ENCODE data around the gene NTRK3.

Gene NTRK3

DNA sequence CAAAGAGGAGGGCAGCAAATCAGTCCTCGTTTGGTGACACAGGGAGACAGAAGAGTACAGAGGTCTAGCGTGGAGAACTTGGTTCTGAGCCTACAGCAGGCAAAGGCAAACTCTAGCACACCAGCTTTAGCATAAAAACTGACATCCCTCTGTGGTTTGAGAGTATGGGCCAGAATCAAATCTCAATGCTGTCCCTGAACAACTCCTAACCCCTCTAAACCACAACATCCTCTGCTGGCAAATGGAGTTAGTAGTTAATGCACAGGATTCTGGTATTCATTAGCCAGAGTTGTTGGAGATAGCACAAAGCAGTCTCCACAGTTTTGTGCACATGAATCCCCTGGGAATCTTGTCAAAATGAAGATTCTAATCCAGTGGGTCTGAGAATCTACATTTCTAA, 315.8 kb downstream of the NTRK3 start:
- TF ChIP-seq ZNF274 (IDR thresholded peaks at IDR 0.05; ENCODE audit: low read depth, low read length): no peak
- H3K4me3 ChIP-seq (ENCODE audit: low read length): no peak overlapping the region

DNA sequence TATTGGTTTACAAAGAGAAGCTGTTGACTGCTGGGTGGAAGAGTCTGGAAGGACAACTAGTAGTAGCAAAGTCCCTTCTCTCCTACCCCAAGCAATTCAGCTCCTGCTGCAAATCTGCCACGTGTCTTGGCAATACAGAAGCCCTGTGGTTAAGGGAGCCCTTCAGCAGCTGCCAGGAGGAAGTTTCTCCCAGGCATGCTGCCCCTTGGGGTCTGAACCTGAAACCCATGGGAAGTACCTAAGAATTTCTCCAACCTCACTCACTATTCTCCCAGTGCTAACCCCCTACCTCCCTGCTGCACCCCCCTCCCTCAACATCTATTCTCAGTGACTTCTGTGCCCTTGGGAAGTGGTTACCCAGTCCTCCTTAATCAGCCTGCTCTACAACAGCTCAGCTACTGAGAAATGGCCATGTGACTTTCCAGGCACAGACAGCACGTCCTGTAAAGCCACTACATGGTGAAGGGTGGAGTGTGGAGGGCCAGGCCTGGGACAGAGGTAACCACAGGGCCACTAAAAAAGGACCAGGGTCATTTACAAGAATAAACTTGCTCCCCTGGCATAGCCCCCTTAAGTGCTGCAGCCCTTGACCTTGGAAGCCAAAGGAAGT, 316.6 kb downstream of the NTRK3 start:
- no peak for TF ChIP-seq ZNF274 (IDR thresholded peaks at IDR 0.05; ENCODE audit: low read depth, low read length)
- H3K4me3 ChIP-seq (ENCODE audit: low read length): no peak overlapping the region

DNA sequence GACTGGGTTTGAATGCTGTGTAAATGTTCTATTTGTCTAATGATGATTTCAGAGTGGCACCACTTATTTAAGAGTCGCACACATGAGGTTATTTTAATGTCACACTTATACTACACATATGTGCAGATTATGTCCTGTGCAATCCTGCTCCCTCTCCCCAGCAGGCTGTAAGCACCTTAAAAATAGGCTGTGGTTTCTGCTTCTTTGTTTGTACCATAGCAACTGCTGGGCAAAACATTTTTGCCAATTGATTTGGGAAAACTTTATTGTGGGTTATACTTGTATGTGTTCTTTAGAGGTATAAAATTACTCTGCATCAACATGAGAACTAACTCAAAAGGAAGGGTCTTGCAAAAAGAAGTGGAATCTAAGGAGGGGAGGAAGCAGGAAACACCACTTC, 318.5 kb downstream of the NTRK3 start:
- no peak for TF ChIP-seq ZNF274 (IDR thresholded peaks at IDR 0.05; ENCODE audit: low read depth, low read length)
- no peak overlapping the region for H3K4me3 ChIP-seq (ENCODE audit: low read length)

GRCh38 chr15:87935583-87935982, 321.0 kb downstream of the NTRK3 start:
- no peak for TF ChIP-seq ZNF274 (IDR thresholded peaks at IDR 0.05; ENCODE audit: low read depth, low read length)
- H3K4me3 ChIP-seq (ENCODE audit: low read length): no peak overlapping the region

GRCh38 chr15:87931584-87931983, 325.0 kb downstream of the NTRK3 start:
- TF ChIP-seq ZNF274 (IDR thresholded peaks at IDR 0.05; ENCODE audit: low read depth, low read length): no peak
- H3K4me3 ChIP-seq (ENCODE audit: low read length): no peak overlapping the region

- H3K4me3 ChIP-seq (ENCODE audit: low read length): no peak overlapping the region
- no peak for TF ChIP-seq ZNF274 (IDR thresholded peaks at IDR 0.05; ENCODE audit: low read depth, low read length)
Measured at GRCh38 chr15:87930457-87930856, 326.1 kb downstream of the NTRK3 start.

DNA sequence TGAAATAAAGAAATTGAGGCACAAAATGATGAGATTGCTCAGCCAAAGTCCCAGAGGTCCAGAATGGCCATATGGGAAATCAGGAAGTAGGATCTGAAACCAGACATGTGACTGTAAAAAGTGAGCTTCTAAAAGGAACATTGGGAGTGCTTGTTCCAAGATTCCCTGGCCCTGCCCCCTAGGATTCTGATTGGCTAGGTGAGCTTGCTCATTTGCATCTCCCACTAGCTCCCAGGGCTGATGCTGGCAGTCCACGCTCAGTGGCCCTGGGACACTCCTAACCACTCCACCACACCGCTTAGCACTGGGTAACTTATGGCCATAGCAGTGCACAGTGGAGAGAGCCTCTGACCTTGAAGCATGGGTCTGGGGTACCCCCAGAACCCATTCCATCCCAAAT, 326.7 kb downstream of the NTRK3 start:
- H3K4me3 ChIP-seq (ENCODE audit: low read length): no peak overlapping the region
- TF ChIP-seq ZNF274 (IDR thresholded peaks at IDR 0.05; ENCODE audit: low read depth, low read length): no peak

DNA sequence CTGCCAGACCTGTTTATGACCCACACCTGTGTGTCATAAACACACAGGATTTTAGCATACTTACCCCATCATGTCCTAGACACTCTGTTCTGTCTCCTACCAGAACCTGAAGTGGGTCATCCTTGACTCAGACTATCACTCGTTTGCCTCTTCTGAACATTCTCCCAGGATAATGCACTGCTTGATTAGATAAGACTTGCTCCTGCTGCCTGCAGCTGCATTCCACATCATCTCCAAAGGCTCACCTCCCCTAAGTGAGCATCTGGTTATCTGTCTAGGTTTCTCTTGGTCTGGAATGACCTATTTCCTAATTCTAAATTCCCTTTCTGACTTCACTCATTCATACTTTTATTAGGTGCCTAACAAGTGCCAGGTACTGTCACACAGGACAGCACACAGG, 332.1 kb downstream of the NTRK3 start:
- H3K4me3 ChIP-seq (ENCODE audit: low read length): no peak overlapping the region
- TF ChIP-seq ZNF274 (IDR thresholded peaks at IDR 0.05; ENCODE audit: low read depth, low read length): no peak

DNA sequence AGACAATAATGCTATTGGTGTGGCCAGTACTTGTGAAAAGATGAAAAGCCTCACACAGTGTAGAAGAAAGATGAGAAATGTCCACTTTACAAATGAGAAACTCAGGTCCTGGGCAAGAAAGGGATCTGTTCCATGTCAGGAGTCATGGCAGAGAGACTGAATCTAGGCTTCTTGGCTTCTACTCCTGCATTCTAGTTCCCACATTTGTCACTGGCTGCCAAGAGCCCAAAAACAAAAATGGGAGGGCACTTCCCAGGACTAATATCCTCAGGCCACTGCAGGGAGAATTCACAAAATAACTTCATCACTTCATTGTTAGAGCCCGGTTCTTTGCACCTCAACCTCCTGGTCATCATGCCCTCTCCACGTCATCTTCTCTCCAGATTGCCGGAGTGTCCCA, 337.5 kb downstream of the NTRK3 start:
- H3K4me3 ChIP-seq (ENCODE audit: low read length): no peak overlapping the region
- TF ChIP-seq ZNF274 (IDR thresholded peaks at IDR 0.05; ENCODE audit: low read depth, low read length): no peak

DNA sequence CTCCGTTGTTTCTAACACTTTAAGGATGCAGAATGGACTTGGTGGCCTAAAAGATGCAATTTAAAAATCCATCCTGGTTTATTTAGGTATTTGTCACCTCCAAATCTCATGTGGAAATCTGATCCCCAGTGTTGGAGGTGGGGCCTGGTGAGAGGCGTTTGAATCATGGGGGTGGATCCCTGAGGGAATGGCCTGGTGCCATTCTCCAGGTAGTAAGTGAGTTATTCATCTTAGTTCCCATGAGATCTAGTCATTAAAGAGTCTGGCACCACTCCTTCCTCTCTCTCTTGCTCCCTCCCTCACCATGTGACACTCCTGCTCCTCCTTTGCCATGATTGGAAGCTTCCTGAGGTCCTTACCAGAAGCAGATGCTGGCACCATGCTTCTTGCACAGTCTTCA, 339.1 kb downstream of the NTRK3 start:
- no peak for TF ChIP-seq ZNF274 (IDR thresholded peaks at IDR 0.05; ENCODE audit: low read depth, low read length)

DNA sequence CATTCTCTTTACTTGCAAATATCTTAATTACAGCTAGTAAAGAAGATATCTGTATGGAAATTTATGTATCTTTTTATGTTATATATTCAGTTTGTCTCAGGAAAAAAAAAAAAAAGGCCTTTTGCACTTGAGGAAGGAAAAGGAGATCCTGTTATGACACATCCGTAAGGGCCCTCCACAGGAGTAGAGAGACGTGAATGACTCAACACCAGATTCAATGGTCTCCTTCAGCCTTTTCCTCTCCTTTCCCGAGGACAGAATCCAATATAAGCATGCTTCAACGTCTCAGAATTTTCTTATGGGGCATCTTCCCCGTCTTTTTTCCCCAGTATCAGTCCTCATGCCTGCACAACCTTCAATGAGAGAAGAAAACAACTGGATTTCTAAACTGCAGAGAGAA, 340.3 kb downstream of the NTRK3 start:
- TF ChIP-seq ZNF274 (IDR thresholded peaks at IDR 0.05; ENCODE audit: low read depth, low read length): no peak
- no peak overlapping the region for H3K4me3 ChIP-seq (ENCODE audit: low read length)

More for the DNA sequence above, 339.1 kb downstream of the NTRK3 start:
- no peak overlapping the region for H3K4me3 ChIP-seq (ENCODE audit: low read length)

GRCh38 chr15:87910301-87910700, 346.2 kb downstream of the NTRK3 start:
- H3K4me3 ChIP-seq (ENCODE audit: low read length): no peak overlapping the region
- no peak for TF ChIP-seq ZNF274 (IDR thresholded peaks at IDR 0.05; ENCODE audit: low read depth, low read length)

GRCh38 chr15:87907676-87908446, 348.7 kb downstream of the NTRK3 start:
- no peak for TF ChIP-seq ZNF274 (IDR thresholded peaks at IDR 0.05; ENCODE audit: low read depth, low read length)
- no peak overlapping the region for H3K4me3 ChIP-seq (ENCODE audit: low read length)

DNA sequence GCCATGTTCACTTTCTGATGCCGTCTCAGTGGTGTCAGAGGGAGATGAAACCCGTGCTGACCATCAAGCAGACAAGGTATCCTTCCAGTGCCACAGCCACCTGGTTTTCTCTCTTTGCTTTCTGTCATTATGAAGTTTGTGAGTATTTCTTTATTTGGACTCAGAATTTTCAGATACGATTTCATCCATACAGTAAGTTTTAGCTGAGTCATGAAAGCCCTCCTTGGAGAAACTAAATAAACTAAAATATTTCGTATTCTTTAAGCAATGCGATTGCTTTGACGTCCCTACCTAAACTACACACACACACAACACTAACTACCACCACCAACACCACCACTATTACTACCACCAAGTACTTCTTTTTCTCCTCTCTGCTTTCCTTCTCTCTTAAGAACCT, 350.1 kb downstream of the NTRK3 start:
- TF ChIP-seq ZNF274 (IDR thresholded peaks at IDR 0.05; ENCODE audit: low read depth, low read length): no peak
- no peak overlapping the region for H3K4me3 ChIP-seq (ENCODE audit: low read length)

- no peak for TF ChIP-seq ZNF274 (IDR thresholded peaks at IDR 0.05; ENCODE audit: low read depth, low read length)
- no peak overlapping the region for H3K4me3 ChIP-seq (ENCODE audit: low read length)
Measured at GRCh38 chr15:87902772-87903426, 353.6 kb downstream of the NTRK3 start.
